ENCODE data around the gene CAMKMT.

Gene CAMKMT

DNA sequence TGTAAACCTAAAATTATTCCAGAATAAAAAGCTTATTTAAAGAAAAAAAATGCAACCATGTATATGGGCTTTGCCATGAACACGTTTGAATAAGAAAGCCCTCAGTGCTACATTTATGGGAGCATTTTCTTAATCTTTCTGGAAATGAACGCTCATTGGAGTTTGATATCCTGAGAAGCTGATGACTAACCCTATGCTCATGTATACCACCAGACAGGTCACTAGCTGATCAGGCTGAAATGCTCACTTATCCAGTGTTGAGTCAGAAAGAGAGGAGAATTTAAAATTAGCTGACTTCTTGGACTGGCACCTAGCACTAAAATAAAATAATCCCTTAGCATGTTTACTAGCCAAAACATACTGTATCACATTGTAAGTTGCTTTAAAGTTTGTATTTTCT lies 324.8 kb downstream of the CAMKMT start:
- Histone ChIP-seq H3K27me3 (ENCODE audit: insufficient read depth, low read length) (no peaks in the 10 kb centered on the region), H3K36me3 (ENCODE audit: insufficient read depth, low read depth, low read length) (no peaks in the 10 kb centered on the region), H3K4me1 (ENCODE audit: insufficient read depth, low read length) (peaks cover 4% of the 10 kb centered on the region; the same call in 1 of the 2 replicates), H3K4me3 (ENCODE audit: low read length) (no peak overlapping the region), H3K9ac (ENCODE audit: low read depth, low read length) (no peak overlapping the region), H3K27ac (ENCODE audit: low read length) (no peak overlapping the region), H3K9me3 (ENCODE audit: insufficient read depth, low read depth, low read length) (no peaks in the 10 kb centered on the region)

DNA sequence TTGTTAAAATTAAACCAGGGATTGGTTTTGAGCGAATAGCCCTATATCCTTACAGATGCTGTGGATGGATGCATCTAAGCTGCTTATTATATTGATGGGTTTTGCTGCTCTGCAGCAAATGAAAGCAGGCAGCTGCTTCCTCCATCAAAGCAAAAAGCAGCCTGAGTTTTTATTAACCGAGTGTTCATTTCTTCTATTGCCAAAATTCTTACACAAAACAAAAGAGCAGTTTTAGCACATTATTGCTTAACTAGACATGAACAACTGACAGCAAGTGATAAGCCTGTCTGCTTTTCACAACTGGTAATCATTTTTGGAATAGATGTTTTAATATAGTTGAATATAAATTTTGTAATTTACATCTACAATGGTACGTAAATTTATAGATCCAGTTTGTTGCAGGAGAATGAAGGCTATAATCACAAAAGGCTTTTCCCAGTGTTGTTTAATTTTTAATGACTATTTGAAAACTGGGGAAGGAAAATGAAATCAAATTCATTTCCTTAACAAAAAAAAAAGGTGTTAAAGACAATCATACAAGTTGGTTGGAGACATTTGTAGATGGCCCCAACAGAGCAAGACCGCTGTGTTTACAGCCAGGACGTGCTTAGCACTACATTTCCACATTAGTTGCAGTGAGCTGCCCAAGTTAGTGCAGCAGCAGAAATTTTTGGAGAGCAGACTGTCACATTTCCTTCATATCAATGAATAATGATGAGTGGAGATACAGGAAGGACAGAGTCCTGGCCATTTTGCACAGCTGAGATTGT lies 326.1 kb downstream of the CAMKMT start:
- H3K4me3 ChIP-seq (ENCODE audit: low read length): no peak overlapping the region

DNA sequence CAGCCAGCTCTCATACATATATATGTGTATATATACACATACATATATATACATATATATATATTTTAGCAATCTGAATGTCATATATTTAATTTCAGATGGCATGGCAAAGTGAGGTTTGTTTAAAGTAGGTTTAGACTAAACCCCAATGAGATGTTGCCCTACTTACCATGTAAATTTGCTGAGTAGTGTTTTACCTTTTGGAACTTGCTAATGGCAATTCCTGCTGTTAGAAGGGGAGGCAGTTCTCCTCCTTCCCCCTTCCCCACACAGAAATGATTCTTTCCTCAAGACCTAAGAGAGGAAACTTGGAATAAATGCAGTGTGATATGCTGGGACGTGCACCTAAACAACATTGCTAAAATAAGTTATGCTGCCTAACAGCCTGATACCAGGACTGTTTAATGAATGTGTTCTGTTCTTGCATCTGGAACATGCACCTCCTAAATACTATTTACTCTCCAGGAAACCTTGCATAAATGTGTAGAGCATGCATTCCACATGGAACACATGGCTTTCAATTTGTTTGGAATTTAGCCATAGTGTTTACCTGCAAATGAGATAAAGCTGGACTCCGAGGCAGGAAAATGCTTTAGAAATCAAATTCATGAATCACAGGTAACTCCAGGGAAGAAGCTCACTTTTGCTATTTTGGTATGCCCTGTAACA lies 326.8 kb downstream of the CAMKMT start:
- Histone ChIP-seq H3K27me3 (ENCODE audit: insufficient read depth, low read length) (no peaks in the 10 kb centered on the region), H3K4me3 (ENCODE audit: low read length) (no peak overlapping the region), H3K27ac (ENCODE audit: low read length) (no peak overlapping the region), H3K9me3 (ENCODE audit: insufficient read depth, low read depth, low read length) (no peaks in the 10 kb centered on the region), H3K36me3 (ENCODE audit: insufficient read depth, low read depth, low read length) (no peaks in the 10 kb centered on the region), H3K4me1 (ENCODE audit: insufficient read depth, low read length) (no peaks in the 10 kb centered on the region), H3K9ac (ENCODE audit: low read depth, low read length) (no peak overlapping the region)

More for the DNA sequence above, 326.1 kb downstream of the CAMKMT start:
- no peaks in the 10 kb centered on the region for H3K27me3 ChIP-seq (ENCODE audit: insufficient read depth, low read length)
- H3K27ac ChIP-seq (ENCODE audit: low read length): no peak overlapping the region
- H3K9ac ChIP-seq (ENCODE audit: low read depth, low read length): no peak overlapping the region
- no peaks in the 10 kb centered on the region for H3K9me3 ChIP-seq (ENCODE audit: insufficient read depth, low read depth, low read length)
- no peaks in the 10 kb centered on the region for H3K4me1 ChIP-seq (ENCODE audit: insufficient read depth, low read length)
- no peaks in the 10 kb centered on the region for H3K36me3 ChIP-seq (ENCODE audit: insufficient read depth, low read depth, low read length)

DNA sequence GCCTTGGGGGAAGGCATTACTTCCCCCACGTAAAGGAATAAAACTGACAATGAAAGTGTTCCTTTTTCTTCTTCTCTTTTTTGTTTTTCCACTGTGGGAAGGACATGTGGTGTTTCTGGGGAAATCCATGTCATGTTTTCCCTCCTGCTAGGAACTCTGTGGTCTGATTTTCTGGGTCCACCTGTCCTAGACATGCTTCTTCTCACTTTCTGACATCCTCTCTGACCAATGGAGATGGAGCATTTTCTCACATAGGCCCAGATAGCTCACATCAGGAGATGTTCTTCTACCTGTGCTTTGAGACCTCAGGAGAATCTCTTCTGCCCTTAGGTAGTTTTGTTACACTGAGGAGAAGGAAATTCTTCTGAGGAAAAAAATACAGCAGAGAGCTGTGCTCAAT lies 327.8 kb downstream of the CAMKMT start:
- Histone ChIP-seq H3K27me3 (ENCODE audit: insufficient read depth, low read length) (no peaks in the 10 kb centered on the region), H3K27ac (ENCODE audit: low read length) (no peak overlapping the region), H3K9ac (ENCODE audit: low read depth, low read length) (no peak overlapping the region), H3K4me1 (ENCODE audit: insufficient read depth, low read length) (no peaks in the 10 kb centered on the region), H3K36me3 (ENCODE audit: insufficient read depth, low read depth, low read length) (no peaks in the 10 kb centered on the region), H3K9me3 (ENCODE audit: insufficient read depth, low read depth, low read length) (no peaks in the 10 kb centered on the region), H3K4me3 (ENCODE audit: low read length) (no peak overlapping the region)

DNA sequence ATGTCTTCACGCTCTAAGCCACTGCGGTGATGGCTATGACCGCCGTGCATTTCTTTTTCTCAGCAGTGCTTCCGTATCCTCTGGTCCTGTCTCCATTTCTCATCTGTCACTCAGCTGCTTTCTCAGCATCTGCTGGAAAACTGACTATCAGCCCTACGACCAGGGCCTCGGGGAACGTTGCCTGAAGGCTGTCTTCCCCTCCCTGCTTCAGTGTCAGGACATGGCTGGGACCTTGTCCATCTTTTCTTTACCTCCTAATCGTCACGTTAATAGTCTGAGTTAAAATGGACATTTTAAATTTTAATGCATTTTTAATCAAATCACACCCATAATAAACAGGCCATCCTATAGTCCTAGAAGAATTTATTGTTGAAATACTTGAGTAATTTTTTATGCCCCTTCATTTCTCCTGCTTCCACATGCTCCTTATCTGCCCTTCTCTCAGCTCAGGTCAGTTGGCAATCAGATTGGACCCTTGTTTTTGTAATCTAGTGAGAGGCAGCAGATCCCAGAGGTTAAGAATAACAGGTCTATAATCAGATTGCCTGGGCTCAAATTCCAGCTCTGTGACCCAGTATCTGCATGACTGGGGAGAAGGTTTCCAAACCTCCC lies 329.5 kb downstream of the CAMKMT start:
- H3K4me1 ChIP-seq (ENCODE audit: insufficient read depth, low read length): no peaks in the 10 kb centered on the region
- no peaks in the 10 kb centered on the region for H3K36me3 ChIP-seq (ENCODE audit: insufficient read depth, low read depth, low read length)
- H3K27ac ChIP-seq (ENCODE audit: low read length): no peak overlapping the region
- no peaks in the 10 kb centered on the region for H3K9me3 ChIP-seq (ENCODE audit: insufficient read depth, low read depth, low read length)
- no peak overlapping the region for H3K4me3 ChIP-seq (ENCODE audit: low read length)
- no peaks in the 10 kb centered on the region for H3K27me3 ChIP-seq (ENCODE audit: insufficient read depth, low read length)
- no peak overlapping the region for H3K9ac ChIP-seq (ENCODE audit: low read depth, low read length)

DNA sequence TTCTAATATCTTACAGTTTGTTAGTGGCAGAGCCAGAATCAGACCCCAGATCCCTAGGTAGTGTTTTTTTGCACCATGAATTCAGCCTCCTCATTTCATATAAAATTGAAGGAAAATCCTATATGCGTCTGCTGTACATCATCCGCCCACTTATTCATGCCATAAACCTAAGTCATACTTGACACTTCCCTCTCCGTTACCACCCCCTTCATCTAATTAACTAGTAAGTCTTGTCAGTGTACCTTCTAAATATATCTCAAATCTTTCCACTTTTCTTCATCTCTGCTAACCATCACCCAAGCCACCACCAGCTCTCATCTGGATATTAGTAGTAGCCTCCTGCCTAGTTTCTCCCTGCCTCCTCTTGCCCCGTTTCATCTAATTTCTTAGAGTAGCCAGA lies 331.1 kb downstream of the CAMKMT start:
- Histone ChIP-seq H3K27ac (ENCODE audit: low read length) (no peak overlapping the region), H3K4me1 (ENCODE audit: insufficient read depth, low read length) (no peaks in the 10 kb centered on the region), H3K9me3 (ENCODE audit: insufficient read depth, low read depth, low read length) (no peaks in the 10 kb centered on the region), H3K4me3 (ENCODE audit: low read length) (no peak overlapping the region), H3K36me3 (ENCODE audit: insufficient read depth, low read depth, low read length) (no peaks in the 10 kb centered on the region), H3K9ac (ENCODE audit: low read depth, low read length) (no peak overlapping the region), H3K27me3 (ENCODE audit: insufficient read depth, low read length) (no peaks in the 10 kb centered on the region)

DNA sequence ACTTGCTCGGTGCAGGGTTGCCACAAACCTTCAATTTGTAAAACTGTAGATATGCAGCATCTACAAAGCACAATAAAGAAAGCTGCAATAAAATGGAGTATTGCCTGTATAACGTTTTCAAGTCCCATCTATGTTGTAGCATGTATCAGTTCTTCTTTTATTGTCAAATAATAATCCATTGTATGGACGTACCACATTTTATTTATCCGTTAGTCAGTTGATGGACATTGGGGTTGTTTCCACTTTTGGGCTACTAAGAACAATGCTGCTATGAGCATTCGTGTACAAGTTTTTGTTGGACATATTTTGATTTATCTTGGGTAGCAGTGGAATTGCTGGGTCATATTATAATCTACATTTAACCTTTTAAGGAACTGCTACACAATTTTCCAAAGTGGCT lies 339.1 kb downstream of the CAMKMT start:
- peaks cover 11% of the 10 kb centered on the region; the same call in 1 of the 2 replicates for H3K4me1 ChIP-seq (ENCODE audit: insufficient read depth, low read length)
- no peaks in the 10 kb centered on the region for H3K9me3 ChIP-seq (ENCODE audit: insufficient read depth, low read depth, low read length)
- no peaks in the 10 kb centered on the region for H3K27me3 ChIP-seq (ENCODE audit: insufficient read depth, low read length)
- H3K36me3 ChIP-seq (ENCODE audit: insufficient read depth, low read depth, low read length): no peaks in the 10 kb centered on the region
- no peak overlapping the region for H3K4me3 ChIP-seq (ENCODE audit: low read length)
- no peak overlapping the region for H3K27ac ChIP-seq (ENCODE audit: low read length)
- H3K9ac ChIP-seq (ENCODE audit: low read depth, low read length): no peak overlapping the region

DNA sequence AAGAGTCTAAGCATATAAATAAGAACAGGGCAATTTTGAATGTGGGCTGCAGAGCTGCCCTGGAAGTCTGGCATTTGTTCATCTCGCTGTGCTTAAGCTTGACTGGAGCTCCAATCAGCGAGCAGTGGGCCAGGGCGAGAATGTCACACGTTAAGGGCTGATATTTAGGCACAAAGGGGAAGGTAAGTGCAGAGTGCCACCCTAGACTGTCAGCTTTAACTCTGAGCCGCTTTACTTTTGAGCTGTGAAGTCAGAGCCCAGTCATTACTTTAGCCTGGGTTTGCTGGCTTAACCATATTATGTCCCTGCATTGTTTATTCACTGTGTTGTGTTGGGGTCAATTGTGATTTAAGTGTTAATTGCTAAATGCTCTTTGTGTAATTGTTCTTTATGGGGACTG lies 343.6 kb downstream of the CAMKMT start:
- Histone ChIP-seq H3K4me3 (ENCODE audit: low read length) (no peak overlapping the region), H3K27me3 (ENCODE audit: insufficient read depth, low read length) (no peaks in the 10 kb centered on the region; the same call in 1 of the 2 replicates), H3K9ac (ENCODE audit: low read depth, low read length) (no peak overlapping the region; the same call in 1 of the 2 replicates), H3K27ac (ENCODE audit: low read length) (no peak overlapping the region), H3K9me3 (ENCODE audit: insufficient read depth, low read depth, low read length) (no peaks in the 10 kb centered on the region), H3K36me3 (ENCODE audit: insufficient read depth, low read depth, low read length) (no peaks in the 10 kb centered on the region), H3K4me1 (ENCODE audit: insufficient read depth, low read length) (peaks cover 47% of the 10 kb centered on the region)

DNA sequence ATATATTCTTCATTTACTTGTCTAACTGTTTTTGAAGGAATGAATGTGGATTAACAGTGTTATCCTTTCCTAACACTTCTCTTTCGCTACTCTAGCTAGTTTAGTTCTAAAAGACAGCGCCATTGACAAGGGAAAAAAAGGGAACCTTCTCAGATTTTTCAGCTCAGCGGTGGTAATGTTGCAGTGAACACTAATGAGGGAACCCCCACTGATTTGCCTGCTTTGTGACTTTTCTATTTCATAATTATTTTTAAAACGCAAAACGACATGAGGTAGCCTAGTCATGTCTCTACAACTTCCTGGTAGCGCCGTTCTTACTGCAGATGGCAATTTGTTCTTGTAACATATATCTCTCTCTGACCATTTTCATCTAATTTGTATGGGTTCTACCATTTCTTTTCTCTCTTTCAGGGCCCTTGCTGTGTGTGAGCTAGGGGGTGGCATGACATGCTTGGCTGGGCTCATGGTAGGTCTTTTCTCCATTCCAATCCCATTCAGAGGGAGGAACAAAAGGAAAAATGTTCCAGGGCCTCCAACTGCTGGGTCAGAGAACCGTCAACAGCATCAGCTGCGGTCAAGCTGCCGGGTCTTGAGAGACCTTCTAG lies 344.2 kb downstream of the CAMKMT start:
- Histone ChIP-seq H3K9ac (ENCODE audit: low read depth, low read length) (no peak overlapping the region), H3K27me3 (ENCODE audit: insufficient read depth, low read length) (no peaks in the 10 kb centered on the region; the same call in 1 of the 2 replicates), H3K4me1 (ENCODE audit: insufficient read depth, low read length) (peaks cover 47% of the 10 kb centered on the region), H3K9me3 (ENCODE audit: insufficient read depth, low read depth, low read length) (no peaks in the 10 kb centered on the region), H3K27ac (ENCODE audit: low read length) (no peak overlapping the region), H3K36me3 (ENCODE audit: insufficient read depth, low read depth, low read length) (no peaks in the 10 kb centered on the region), H3K4me3 (ENCODE audit: low read length) (no peak overlapping the region)

DNA sequence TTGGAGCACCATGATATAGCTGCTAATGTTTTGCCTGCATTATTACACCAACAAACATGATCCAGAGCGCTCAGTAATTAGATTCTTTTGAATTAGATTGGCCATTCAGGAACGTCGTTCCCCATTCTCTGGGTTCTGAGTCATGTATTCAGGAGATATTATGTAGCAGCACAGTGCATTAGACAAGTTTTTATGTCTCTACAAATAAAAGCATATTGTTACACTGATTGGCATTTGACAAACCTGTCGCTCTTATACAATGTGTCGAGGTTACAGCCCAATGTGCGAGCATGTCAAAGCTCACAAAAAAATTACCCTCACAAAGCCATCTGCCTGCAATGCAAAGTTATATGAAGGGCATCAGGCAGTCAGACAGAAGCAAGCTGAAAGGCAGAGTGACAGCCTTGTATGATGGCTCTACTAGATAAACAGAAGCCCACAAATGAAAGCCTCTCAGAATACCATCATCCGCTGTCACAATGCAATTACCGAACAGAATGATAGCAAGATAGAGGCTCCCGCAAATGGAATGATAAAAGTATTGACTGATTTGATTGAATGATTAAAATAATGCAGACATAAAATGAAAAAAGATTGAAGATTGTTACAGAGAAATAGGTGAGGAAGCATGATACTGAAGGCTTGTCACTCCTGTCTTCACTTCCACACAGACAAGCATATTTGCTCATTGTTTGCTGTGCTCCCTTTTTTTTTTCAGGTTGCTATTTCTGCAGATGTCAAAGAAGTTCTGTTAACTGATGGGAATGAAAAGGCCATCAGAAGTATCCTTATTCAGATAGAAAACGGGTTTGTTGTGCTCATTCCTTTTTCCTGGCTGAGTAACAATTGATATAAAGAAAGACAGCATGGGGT lies 345.2 kb downstream of the CAMKMT start:
- no peak overlapping the region for H3K27ac ChIP-seq (ENCODE audit: low read length)
- no peaks in the 10 kb centered on the region for H3K36me3 ChIP-seq (ENCODE audit: insufficient read depth, low read depth, low read length)
- no peaks in the 10 kb centered on the region; the same call in 1 of the 2 replicates for H3K27me3 ChIP-seq (ENCODE audit: insufficient read depth, low read length)
- H3K4me3 ChIP-seq (ENCODE audit: low read length): no peak overlapping the region
- H3K9ac ChIP-seq (ENCODE audit: low read depth, low read length): no peak overlapping the region
- H3K4me1 ChIP-seq (ENCODE audit: insufficient read depth, low read length): peaks cover 47% of the 10 kb centered on the region
- H3K9me3 ChIP-seq (ENCODE audit: insufficient read depth, low read depth, low read length): no peaks in the 10 kb centered on the region

Measured in iPS-20b (cell line).